HG02943 (cell line): ENCODE measurements around the gene MRPL1.
"Not testable (repeated sequence)": the region's sequence is repeated elsewhere in the genome, so short reads cannot be mapped to it uniquely, and the experiment has no call there.

Source experiments
- ATAC-seq: cut with Tn5 transposase; IDR thresholded peaks from one replicate; pipeline ENCODE4 v1.9.1; 2021; ENCODE audit warnings: mild to moderate bottlenecking, low read depth, moderate library complexity; ENCODE audit not compliant: unreplicated experiment

MRPL1 gene

GRCh38 chr4:77959566-77960338, 97.1 kb downstream of the MRPL1 start:
- peak; percentile 73 for ATAC-seq

GRCh38 chr4:77960367-77960766, 97.7 kb downstream of the MRPL1 start:
- ATAC-seq, result no peak

GRCh38 chr4:77963004-77963403, 100.4 kb downstream of the MRPL1 start:
- ATAC-seq, result no peak

- ATAC-seq, result not testable (repeated sequence)
Measured at GRCh38 chr4:77973657-77974056, 111.0 kb downstream of the MRPL1 start.

- ATAC-seq, result not testable (repeated sequence)
Measured at GRCh38 chr4:77982900-77983540, 120.4 kb downstream of the MRPL1 start.

GRCh38 chr4:77983612-77984311, 121.1 kb downstream of the MRPL1 start:
- not testable (repeated sequence) for ATAC-seq

GRCh38 chr4:77989968-77990367, 127.3 kb downstream of the MRPL1 start:
- no peak for ATAC-seq

GRCh38 chr4:77990456-77990855, 127.8 kb downstream of the MRPL1 start:
- ATAC-seq, result no peak

- ATAC-seq, result no peak
Measured at GRCh38 chr4:77990904-77991358, 128.3 kb downstream of the MRPL1 start.

- no peak for ATAC-seq
Measured at GRCh38 chr4:77992581-77992980, 130.0 kb downstream of the MRPL1 start.

- ATAC-seq, result no peak
Measured at GRCh38 chr4:77994194-77994721, 131.6 kb downstream of the MRPL1 start.

GRCh38 chr4:77996076-77996475, 133.4 kb downstream of the MRPL1 start:
- no peak for ATAC-seq

- ATAC-seq, result no peak
Measured at GRCh38 chr4:78001531-78001930, 138.9 kb downstream of the MRPL1 start.

- ATAC-seq, result no peak
Measured at GRCh38 chr4:78002260-78002659, 139.6 kb downstream of the MRPL1 start.
